HG03280 (cell line): ENCODE measurements around the gene PAFAH2.

Experiments
- ATAC-seq: cut with Tn5 transposase; IDR thresholded peaks from one replicate; pipeline ENCODE4 v1.9.1; 2021; ENCODE audit warnings: mild to moderate bottlenecking, moderate library complexity; ENCODE audit not compliant: unreplicated experiment

Gene PAFAH2

GRCh38 chr1:26015358-26015757 lies 17.5 kb upstream of the PAFAH2 start:
- ATAC-seq, result no peak

DNA sequence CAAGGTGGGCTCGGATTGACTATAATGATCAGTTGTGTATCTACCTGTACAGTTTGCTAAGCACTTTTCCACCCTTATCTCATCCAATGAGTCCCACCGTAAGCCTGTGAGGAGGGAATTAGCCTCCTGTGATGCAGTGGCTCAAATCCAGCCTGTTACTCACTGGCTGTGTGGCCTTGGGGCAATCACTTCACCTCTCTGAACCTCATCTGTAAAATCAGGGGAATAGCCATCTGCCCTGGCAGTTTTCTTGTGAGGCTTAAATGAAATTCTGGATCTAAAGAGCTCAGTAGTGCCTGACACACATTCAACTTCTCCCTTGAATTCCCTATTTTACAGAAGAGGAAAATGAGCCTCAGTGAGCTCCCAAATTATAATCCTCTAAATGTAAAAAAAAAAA lies 16.3 kb upstream of the PAFAH2 start:
- ATAC-seq, result no peak

- no peak for ATAC-seq
These were observed 15.0 kb upstream of the PAFAH2 start for GRCh38 chr1:26012864-26013263.

DNA sequence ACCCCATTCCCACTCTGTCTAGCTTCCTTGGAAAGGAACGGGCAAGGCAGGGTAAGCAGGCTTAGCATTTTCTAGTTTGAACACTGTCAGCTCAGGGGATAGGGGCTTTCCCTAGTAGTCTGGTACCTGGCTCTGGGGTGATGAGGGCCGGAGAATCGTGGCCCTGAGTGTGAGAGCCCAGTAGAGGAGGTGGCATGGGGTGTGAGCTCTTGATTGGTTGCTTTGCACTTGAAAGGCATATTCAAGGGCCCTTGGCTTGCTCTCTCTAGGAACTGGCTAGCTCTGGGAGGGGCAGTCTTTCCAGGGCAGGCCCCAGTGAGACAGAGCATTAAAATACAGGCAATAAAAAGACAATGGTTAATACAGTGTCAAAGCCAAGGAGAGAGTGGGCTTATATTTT lies 13.0 kb upstream of the PAFAH2 start:
- no peak for ATAC-seq

DNA sequence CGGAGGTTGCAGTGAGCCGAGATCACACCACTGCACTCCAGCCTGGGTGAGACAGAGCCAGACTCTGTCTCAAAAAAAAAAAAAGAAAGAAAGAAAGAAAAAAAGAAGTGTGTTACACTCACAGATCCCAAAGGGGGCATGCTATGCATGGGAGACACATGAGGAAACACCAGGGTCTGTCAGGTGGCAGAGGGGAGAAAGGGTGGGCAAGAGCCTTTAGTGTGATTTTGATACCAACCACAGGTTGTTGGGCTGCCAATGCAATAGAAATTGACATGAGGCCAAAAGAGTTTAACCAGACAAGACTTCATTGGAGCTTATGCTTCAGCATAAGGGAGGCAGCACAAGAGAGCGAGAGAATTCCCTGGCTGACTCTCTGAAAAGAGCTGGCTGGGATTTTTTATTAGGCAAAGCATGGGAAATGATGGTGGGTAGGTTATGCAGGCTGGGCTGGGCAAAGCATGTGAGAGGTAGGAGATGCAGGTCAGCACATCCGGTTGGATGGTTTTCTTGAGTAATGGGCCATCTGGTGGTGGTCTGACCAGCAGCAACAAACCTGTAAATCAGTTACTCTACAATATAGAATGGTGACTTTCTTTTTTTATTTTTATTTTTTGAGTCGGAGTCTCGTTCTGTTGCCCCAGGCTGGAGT lies 12.1 kb upstream of the PAFAH2 start:
- ATAC-seq, result no peak

GRCh38 chr1:26006710-26007109 lies 8.8 kb upstream of the PAFAH2 start:
- ATAC-seq, result no peak

DNA sequence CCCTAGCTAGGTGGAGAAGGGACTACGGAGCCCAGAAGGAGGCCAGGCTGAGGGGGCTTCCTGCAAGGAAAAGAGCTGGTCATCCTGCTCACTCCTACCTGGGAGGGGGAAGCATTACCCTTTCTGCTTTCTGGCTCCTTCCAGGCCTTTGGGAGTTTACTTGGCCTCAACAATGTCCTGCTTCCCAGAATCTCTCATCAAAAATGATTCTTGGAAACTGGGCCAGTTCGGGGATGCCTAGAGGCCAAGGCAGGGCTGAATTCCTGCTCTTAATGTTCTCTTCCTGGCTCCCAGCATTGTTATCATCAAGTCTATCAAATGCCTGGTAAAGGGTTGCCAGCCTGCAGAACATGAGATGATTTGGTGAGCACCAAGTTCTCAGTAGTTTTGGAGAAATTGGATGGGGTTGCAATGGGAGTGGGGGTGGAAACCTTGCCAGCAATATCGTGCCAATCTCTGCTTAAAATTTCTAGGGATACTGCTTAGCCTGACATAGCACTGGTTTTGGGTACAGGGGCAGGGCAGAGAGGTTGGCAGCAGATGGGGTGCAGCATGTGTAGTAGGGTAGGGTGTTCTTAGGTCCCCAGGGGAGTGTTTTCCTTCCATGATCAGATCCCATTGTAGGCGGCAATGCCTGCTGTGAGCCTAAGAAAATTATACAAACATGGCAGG lies 7.7 kb upstream of the PAFAH2 start:
- no peak for ATAC-seq

DNA sequence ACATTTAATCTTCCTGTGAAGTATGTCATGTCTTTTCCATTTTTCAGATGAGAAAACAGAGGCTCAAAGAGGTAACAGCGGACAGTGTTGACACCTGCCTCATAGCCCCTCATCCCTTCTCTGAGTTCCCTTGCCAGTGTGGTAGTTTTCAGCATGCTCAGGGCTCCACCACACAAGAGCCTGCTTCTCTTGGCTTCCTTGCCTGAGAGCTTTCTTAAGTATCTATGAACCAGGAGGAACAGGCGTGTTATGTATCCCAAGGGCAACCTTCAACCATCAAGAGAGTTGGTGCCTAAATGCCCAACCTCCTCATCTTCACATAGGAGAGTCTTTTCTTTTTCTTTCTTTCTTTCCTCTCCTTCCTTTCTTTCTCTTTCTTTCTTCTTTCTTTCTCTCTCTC lies 5.9 kb upstream of the PAFAH2 start:
- ATAC-seq, result no peak

- ATAC-seq, result no peak
These were observed 5.4 kb upstream of the PAFAH2 start for GRCh38 chr1:26003262-26003661.

GRCh38 chr1:25999041-25999800 lies 1.4 kb upstream of the PAFAH2 start:
- ATAC-seq, result no peak

GRCh38 chr1:25996966-25997827 lies 666 bp downstream of the PAFAH2 start:
- ATAC-seq, result no peak

- no peak for ATAC-seq
These were observed 3.3 kb downstream of the PAFAH2 start for GRCh38 chr1:25994402-25995150.

GRCh38 chr1:25993197-25993951 lies 4.5 kb downstream of the PAFAH2 start:
- ATAC-seq, result no peak

DNA sequence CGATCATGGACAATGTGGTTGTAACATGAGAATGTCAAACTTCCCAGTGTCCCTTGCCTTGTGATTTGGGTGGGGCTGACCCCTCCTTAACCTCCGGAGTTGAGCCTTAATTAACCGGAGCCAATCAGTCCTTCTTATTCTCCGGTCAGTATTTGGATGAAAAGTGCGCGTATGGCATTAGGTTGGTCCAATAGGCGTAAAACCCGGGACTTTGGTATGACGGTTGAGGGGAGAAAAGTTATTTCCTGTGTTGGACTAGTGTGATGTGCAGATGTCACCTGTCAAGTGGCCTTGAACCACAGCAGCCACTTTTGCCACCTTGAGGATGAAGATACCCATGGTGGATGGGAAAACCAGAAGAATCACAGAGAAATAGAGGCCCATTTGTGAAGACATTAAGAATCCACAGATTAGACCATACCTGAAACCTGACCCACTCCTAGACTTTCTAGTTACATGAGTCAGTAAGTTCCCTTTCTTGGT lies 5.1 kb downstream of the PAFAH2 start:
- ATAC-seq, result no peak

- no peak for ATAC-seq
These were observed 5.8 kb downstream of the PAFAH2 start for GRCh38 chr1:25991937-25992688.

GRCh38 chr1:25990702-25991395 lies 7.0 kb downstream of the PAFAH2 start:
- ATAC-seq, result no peak

DNA sequence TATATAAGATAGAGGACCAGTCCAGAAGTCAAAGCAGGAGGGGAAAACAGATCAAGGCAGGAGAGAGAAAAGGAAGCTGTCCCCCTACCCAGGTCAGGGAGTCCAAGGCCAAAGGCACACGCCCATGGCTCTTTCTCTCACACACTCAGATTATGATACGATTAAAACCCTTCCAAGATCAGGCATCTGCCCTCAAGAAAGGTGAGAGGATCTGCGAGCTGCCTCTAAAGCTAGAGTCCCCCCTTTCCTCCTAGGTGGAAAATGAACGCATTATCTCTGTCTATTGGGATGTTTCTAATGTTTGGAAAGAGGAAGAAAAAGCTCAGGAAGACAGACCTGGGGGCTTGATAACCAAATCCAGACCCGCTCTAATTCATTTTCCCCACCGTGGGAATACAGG lies 7.6 kb downstream of the PAFAH2 start:
- no peak for ATAC-seq
